LNCAP (cell line): ENCODE measurements around the gene GP2.

Experiments used
- TF ChIP-seq, protein P1 (sequence below): fragments of 450-650 bp; IDR thresholded peaks from 2 replicates; pipeline ENCODE4 v1.5.1; 2017; ENCODE audit warnings: mild to moderate bottlenecking

Gene GP2

GRCh38 chr16:20271893-20272292 is 55.4 kb downstream of the GP2 start:
- TF ChIP-seq, protein P1, sequence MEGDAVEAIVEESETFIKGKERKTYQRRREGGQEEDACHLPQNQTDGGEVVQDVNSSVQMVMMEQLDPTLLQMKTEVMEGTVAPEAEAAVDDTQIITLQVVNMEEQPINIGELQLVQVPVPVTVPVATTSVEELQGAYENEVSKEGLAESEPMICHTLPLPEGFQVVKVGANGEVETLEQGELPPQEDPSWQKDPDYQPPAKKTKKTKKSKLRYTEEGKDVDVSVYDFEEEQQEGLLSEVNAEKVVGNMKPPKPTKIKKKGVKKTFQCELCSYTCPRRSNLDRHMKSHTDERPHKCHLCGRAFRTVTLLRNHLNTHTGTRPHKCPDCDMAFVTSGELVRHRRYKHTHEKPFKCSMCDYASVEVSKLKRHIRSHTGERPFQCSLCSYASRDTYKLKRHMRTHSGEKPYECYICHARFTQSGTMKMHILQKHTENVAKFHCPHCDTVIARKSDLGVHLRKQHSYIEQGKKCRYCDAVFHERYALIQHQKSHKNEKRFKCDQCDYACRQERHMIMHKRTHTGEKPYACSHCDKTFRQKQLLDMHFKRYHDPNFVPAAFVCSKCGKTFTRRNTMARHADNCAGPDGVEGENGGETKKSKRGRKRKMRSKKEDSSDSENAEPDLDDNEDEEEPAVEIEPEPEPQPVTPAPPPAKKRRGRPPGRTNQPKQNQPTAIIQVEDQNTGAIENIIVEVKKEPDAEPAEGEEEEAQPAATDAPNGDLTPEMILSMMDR = no peak

DNA sequence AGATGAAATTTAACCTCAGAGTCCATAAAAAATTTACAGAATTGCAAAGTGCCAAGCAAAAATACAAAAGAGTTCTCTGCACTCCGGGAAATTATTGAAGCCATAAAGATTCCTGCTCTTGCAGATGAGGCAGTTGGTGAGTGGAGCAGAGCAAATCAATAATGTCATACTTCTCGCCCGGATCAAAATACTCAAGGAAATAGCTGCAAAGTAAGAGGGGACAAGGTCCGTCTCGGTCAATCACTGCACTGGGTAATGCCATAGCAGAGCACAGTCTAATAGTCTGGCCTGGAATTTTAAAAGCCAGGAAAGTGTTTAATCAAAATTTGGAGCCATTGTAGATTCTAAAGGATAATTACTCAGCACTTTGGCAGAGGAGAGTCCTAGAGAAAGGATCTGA is 58.9 kb downstream of the GP2 start:
- TF ChIP-seq, protein P1 = no peak

DNA sequence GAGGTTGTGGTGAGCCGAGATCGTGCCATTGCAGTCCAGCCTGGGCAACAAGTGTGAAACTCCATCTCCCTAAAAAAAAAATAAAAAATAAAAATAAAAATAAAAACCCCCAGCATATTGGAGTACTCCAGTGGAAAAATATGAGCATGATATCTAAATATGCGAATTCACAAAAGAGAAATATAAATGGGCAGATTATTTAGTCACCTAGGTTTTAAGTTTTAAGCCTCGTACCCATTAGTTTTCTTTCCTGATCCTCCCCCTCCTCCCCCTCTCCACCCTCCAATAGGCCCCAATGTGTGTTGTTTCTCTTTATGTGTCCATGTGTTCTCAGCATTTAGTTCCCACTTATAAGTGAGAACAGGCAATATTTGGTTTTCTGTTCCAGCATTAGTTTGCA is 62.3 kb downstream of the GP2 start:
- TF ChIP-seq, protein P1 = no peak

- TF ChIP-seq, protein P1 = no peak
Measured at GRCh38 chr16:20263138-20263855, 64.0 kb downstream of the GP2 start.

DNA sequence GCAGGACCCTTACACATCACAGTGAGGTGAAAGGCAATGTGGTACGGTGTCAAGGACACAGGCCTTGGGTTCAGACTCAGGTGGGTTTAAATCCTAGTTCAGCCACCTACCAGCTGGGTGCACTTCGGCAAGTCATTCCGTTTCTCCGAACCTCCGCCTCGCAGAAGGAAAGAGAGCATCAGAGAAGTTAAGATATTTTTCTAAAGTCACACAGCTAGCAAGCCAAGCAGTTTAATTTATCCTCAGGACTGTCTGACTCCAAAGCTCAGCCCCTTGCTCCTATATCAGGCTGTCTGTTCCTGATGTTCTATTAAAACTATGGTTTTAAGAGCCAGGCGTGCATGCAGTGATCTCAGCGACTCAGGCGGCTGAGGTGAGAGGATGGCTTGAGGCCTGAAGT is 65.1 kb downstream of the GP2 start:
- TF ChIP-seq, protein P1 = no peak

GRCh38 chr16:20260215-20261009 is 66.9 kb downstream of the GP2 start:
- TF ChIP-seq, protein P1 = no peak
